NCI-H2196 treated with DMSO at 0.1 percent for 48 hours (cell line): ENCODE data around the gene ZNF627.
"Not testable (repeated sequence)": the region's sequence is repeated elsewhere in the genome, so short reads cannot be mapped to it uniquely, and the experiment has no call there.

Source experiments
- DNase-seq: peaks from one replicate; lab custom pipeline; 2025; ENCODE audit not compliant: unreplicated experiment; lab: John Stamatoyannopoulos, UW

Gene ZNF627

GRCh38 chr19:11597202-11598102 is at the start of gene ZNF627:
TSS of gene ZNF627 (plus strand) at chr19:11597483. CDS start at chr19:11597628, 145 bp downstream.
- DNase-seq: peak; percentile 97

GRCh38 chr19:11547929-11548700 is 49.2 kb upstream of the ZNF627 start:
- DNase-seq: no peak

- DNase-seq: no peak
Observed at GRCh38 chr19:11549386-11549953, 47.8 kb upstream of the ZNF627 start.

GRCh38 chr19:11550265-11550664 is 47.0 kb upstream of the ZNF627 start:
- DNase-seq: no peak

GRCh38 chr19:11551603-11552235 is 45.6 kb upstream of the ZNF627 start:
- no peak for DNase-seq

- no peak for DNase-seq
Observed at GRCh38 chr19:11552666-11553372, 44.5 kb upstream of the ZNF627 start.

GRCh38 chr19:11554160-11554559 is 43.1 kb upstream of the ZNF627 start:
- no peak for DNase-seq

- no peak for DNase-seq
Observed at GRCh38 chr19:11555246-11555645, 42.0 kb upstream of the ZNF627 start.

- DNase-seq: no peak
Observed at GRCh38 chr19:11556634-11557420, 40.5 kb upstream of the ZNF627 start.

GRCh38 chr19:11558881-11559828 is 38.1 kb upstream of the ZNF627 start, which contains the start of gene ELOF1:
TSS of gene ELOF1 (minus strand) at chr19:11559230. CDS start at chr19:11554347, 4,883 bp downstream.
- DNase-seq: peak; percentile 96

- DNase-seq: no peak
Observed at GRCh38 chr19:11560404-11561051, 36.8 kb upstream of the ZNF627 start.

GRCh38 chr19:11563532-11563931 is 33.8 kb upstream of the ZNF627 start:
- no peak for DNase-seq

GRCh38 chr19:11564082-11564807 is 33.0 kb upstream of the ZNF627 start:
- not testable (repeated sequence) for DNase-seq

GRCh38 chr19:11565649-11565980 is 31.7 kb upstream of the ZNF627 start:
- DNase-seq: not testable (repeated sequence)

GRCh38 chr19:11566164-11566563 is 31.1 kb upstream of the ZNF627 start:
- DNase-seq: no peak

GRCh38 chr19:11570039-11570462 is 27.2 kb upstream of the ZNF627 start:
- no peak for DNase-seq

GRCh38 chr19:11573354-11573753 is 23.9 kb upstream of the ZNF627 start:
- not testable (repeated sequence) for DNase-seq
